Activated naive CD8-positive, alpha-beta T cell treated with anti-CD3 and anti-CD28 coated beads, Interleukin-2, amount 10 ng/mL, durations not matched to agents 7 days and 5 days (primary cell): ENCODE measurements around the gene GPR183. TPM values are rescaled to one million over a fixed set of nuclear protein-coding genes. Genes with fewer than 3 reads are reported as not detected.
A peak's percentile ranks its signal among the peaks of the same experiment; 100 is the strongest.

Experiments used
- ATAC-seq: fragments of 150-1000 bp; cut with Tn5 transposase; one replicate; pipeline ENCODE4 v1.10.0; 2021; ENCODE audit warnings: low read depth, moderate library complexity
- POLR2A ChIA-PET: fragments of 350-600 bp; sonication (Branson Sonifier 250); formaldehyde crosslinking; loops from one replicate; lab custom pipeline; 2021; ENCODE audit warnings: antibody characterized with exemption; lab: Charles Lee
- DNase-seq: peaks from one replicate; pipeline ENCODE4 v3.0.0; 2021
- H3K27ac Mint-ChIP-seq: one replicate; pipeline ENCODE4 v1.8.0; 2022; ENCODE audit warnings: mild to moderate bottlenecking, mixed read lengths
- H3K27me3 Mint-ChIP-seq: one replicate; pipeline ENCODE4 v1.8.0; 2022; ENCODE audit warnings: mild to moderate bottlenecking, moderate library complexity, mixed read lengths
- H3K36me3 Mint-ChIP-seq: one replicate; pipeline ENCODE4 v1.8.0; 2021; ENCODE audit warnings: mild to moderate bottlenecking, mixed read lengths
- H3K4me1 Mint-ChIP-seq: one replicate; pipeline ENCODE4 v1.8.0; 2021; ENCODE audit warnings: mixed read lengths
- H3K4me3 Mint-ChIP-seq: one replicate; pipeline ENCODE4 v1.8.0; 2022; ENCODE audit warnings: mild to moderate bottlenecking, moderate library complexity, mixed read lengths
- H3K9me3 Mint-ChIP-seq: one replicate; pipeline ENCODE4 v1.8.0; 2021; ENCODE audit warnings: mixed read lengths
- total RNA-seq, 2 experiments: library from RNA; stranded (reverse); gene quantifications; one replicate each; pipeline ENCODE4 v1.2.3, GENCODE V29; 2021

GPR183 gene
- total RNA-seq, 2 experiments from 2014 or later = 36.4 to 44.9 TPM

GRCh38 chr13:99331881-99332293 lies 24.7 kb upstream of the GPR183 start:
- peaks cover 52% of the 10 kb centered on the region for H3K36me3 Mint-ChIP-seq
- no peak overlapping the region for H3K27ac Mint-ChIP-seq
- peaks cover 2% of the 10 kb centered on the region for H3K9me3 Mint-ChIP-seq
- H3K27me3 Mint-ChIP-seq = no peaks in the 10 kb centered on the region
- H3K4me1 Mint-ChIP-seq = peaks cover 18% of the 10 kb centered on the region
- no peak for DNase-seq
- ATAC-seq = no peak
- no peak overlapping the region for H3K4me3 Mint-ChIP-seq
- POLR2A ChIA-PET = interaction anchor here (0.8 kb wide), 1 partner anchor 23 kb away, joined by 3 read pairs; no protein-coding TSS in a partner anchor

- POLR2A ChIA-PET = interaction anchor here (0.6 to 0.8 kb wide), 2 partner anchors 22 to 1318 kb away, joined by 3 read pairs; no protein-coding TSS in a partner anchor
- Mint-ChIP-seq H3K4me1 (peaks cover 21% of the 10 kb centered on the region), H3K9me3 (peaks cover 2% of the 10 kb centered on the region), H3K27ac (no peak overlapping the region), H3K4me3 (no peak overlapping the region), H3K27me3 (no peaks in the 10 kb centered on the region), H3K36me3 (peaks cover 51% of the 10 kb centered on the region)
- ATAC-seq = no peak
- no peak for DNase-seq
Measured at GRCh38 chr13:99330942-99331341, 23.7 kb upstream of the GPR183 start.

GRCh38 chr13:99329477-99329876 lies 22.3 kb upstream of the GPR183 start:
- peaks cover 59% of the 10 kb centered on the region for H3K36me3 Mint-ChIP-seq
- DNase-seq = no peak
- no peak for ATAC-seq
- H3K27ac Mint-ChIP-seq = no peak overlapping the region
- POLR2A ChIA-PET = no interaction called here
- H3K4me3 Mint-ChIP-seq = no peak overlapping the region
- H3K9me3 Mint-ChIP-seq = peaks cover 2% of the 10 kb centered on the region
- H3K27me3 Mint-ChIP-seq = no peaks in the 10 kb centered on the region
- peaks cover 28% of the 10 kb centered on the region for H3K4me1 Mint-ChIP-seq

- POLR2A ChIA-PET = no interaction called here
- Mint-ChIP-seq H3K4me1 (peaks cover 40% of the 10 kb centered on the region), H3K4me3 (no peak overlapping the region), H3K36me3 (peaks cover 68% of the 10 kb centered on the region), H3K27ac (no peak overlapping the region), H3K9me3 (peaks cover 2% of the 10 kb centered on the region), H3K27me3 (no peaks in the 10 kb centered on the region)
- ATAC-seq (no peak), DNase-seq (no peak)
Measured at GRCh38 chr13:99327761-99328160, 20.6 kb upstream of the GPR183 start.

GRCh38 chr13:99327126-99327525 lies 19.9 kb upstream of the GPR183 start:
- no peak overlapping the region for H3K4me3 Mint-ChIP-seq
- POLR2A ChIA-PET = no interaction called here

GRCh38 chr13:99326012-99326411 lies 18.8 kb upstream of the GPR183 start:
- Mint-ChIP-seq H3K4me3 (no peak overlapping the region), H3K4me1 (peaks cover 42% of the 10 kb centered on the region), H3K36me3 (peaks cover 55% of the 10 kb centered on the region), H3K27ac (no peak overlapping the region), H3K9me3 (peaks cover 2% of the 10 kb centered on the region), H3K27me3 (no peaks in the 10 kb centered on the region)
- POLR2A ChIA-PET = no interaction called here
- DNase-seq (no peak), ATAC-seq (no peak)

More at GRCh38 chr13:99327126-99327525, 19.9 kb upstream of the GPR183 start:
- no peak overlapping the region for H3K27ac Mint-ChIP-seq
- peaks cover 43% of the 10 kb centered on the region for H3K4me1 Mint-ChIP-seq
- no peak for ATAC-seq
- H3K27me3 Mint-ChIP-seq = no peaks in the 10 kb centered on the region
- peaks cover 64% of the 10 kb centered on the region for H3K36me3 Mint-ChIP-seq
- DNase-seq = no peak
- H3K9me3 Mint-ChIP-seq = peaks cover 2% of the 10 kb centered on the region

- Mint-ChIP-seq H3K36me3 (peaks cover 49% of the 10 kb centered on the region), H3K27ac (peak overlapping the region; percentile 84), H3K9me3 (no peaks in the 10 kb centered on the region), H3K4me3 (peak overlapping the region; percentile 57), H3K27me3 (no peaks in the 10 kb centered on the region), H3K4me1 (peaks cover 46% of the 10 kb centered on the region)
- POLR2A ChIA-PET = no interaction called here
- DNase-seq (no peak), ATAC-seq (no peak)
Measured at GRCh38 chr13:99323488-99323887, 16.3 kb upstream of the GPR183 start.

- DNase-seq (no peak), ATAC-seq (peak; percentile 81)
- Mint-ChIP-seq H3K9me3 (no peaks in the 10 kb centered on the region), H3K36me3 (peaks cover 48% of the 10 kb centered on the region), H3K27ac (peak overlapping the region; percentile 84), H3K4me3 (peak overlapping the region; percentile 57), H3K4me1 (peaks cover 46% of the 10 kb centered on the region), H3K27me3 (no peaks in the 10 kb centered on the region)
- POLR2A ChIA-PET = no interaction called here
Measured at GRCh38 chr13:99322297-99323103, 15.3 kb upstream of the GPR183 start.

- Mint-ChIP-seq H3K4me3 (no peak overlapping the region), H3K27ac (no peak overlapping the region), H3K27me3 (no peaks in the 10 kb centered on the region), H3K36me3 (peaks cover 49% of the 10 kb centered on the region), H3K4me1 (peaks cover 44% of the 10 kb centered on the region), H3K9me3 (no peaks in the 10 kb centered on the region)
- DNase-seq (no peak), ATAC-seq (no peak)
- POLR2A ChIA-PET = no interaction called here
Measured at GRCh38 chr13:99321709-99322108, 14.5 kb upstream of the GPR183 start.

GRCh38 chr13:99320693-99321481 lies 13.7 kb upstream of the GPR183 start:
- ATAC-seq = no peak
- Mint-ChIP-seq H3K27ac (no peak overlapping the region), H3K36me3 (peaks cover 48% of the 10 kb centered on the region)

GRCh38 chr13:99316657-99317256 lies 9.6 kb upstream of the GPR183 start:
- H3K9me3 Mint-ChIP-seq = peaks cover 2% of the 10 kb centered on the region
- DNase-seq = no peak
- peaks cover 45% of the 10 kb centered on the region for H3K36me3 Mint-ChIP-seq
- peaks cover 34% of the 10 kb centered on the region for H3K4me1 Mint-ChIP-seq
- no peak overlapping the region for H3K27ac Mint-ChIP-seq
- no peak for ATAC-seq
- H3K27me3 Mint-ChIP-seq = no peaks in the 10 kb centered on the region
- POLR2A ChIA-PET = no interaction called here
- H3K4me3 Mint-ChIP-seq = no peak overlapping the region

More at GRCh38 chr13:99320693-99321481, 13.7 kb upstream of the GPR183 start:
- H3K27me3 Mint-ChIP-seq = no peaks in the 10 kb centered on the region
- POLR2A ChIA-PET = no interaction called here
- peaks cover 43% of the 10 kb centered on the region for H3K4me1 Mint-ChIP-seq
- H3K4me3 Mint-ChIP-seq = no peak overlapping the region
- DNase-seq = no peak
- H3K9me3 Mint-ChIP-seq = peaks cover 2% of the 10 kb centered on the region

GRCh38 chr13:99316224-99316623 lies 9.0 kb upstream of the GPR183 start:
- no peak overlapping the region for H3K4me3 Mint-ChIP-seq
- POLR2A ChIA-PET = no interaction called here
- ATAC-seq = no peak

GRCh38 chr13:99315186-99315585 lies 8.0 kb upstream of the GPR183 start:
- peaks cover 39% of the 10 kb centered on the region for H3K4me1 Mint-ChIP-seq
- peaks cover 2% of the 10 kb centered on the region for H3K9me3 Mint-ChIP-seq
- H3K36me3 Mint-ChIP-seq = peaks cover 48% of the 10 kb centered on the region
- ATAC-seq = peak; percentile 18
- no peaks in the 10 kb centered on the region for H3K27me3 Mint-ChIP-seq
- DNase-seq = no peak
- H3K4me3 Mint-ChIP-seq = peak overlapping the region; percentile 66
- POLR2A ChIA-PET = interaction anchor here (0.9 to 1.4 kb wide), 3 partner anchors 37 to 115 kb away, joined by 3 to 4 read pairs (median 3); partner anchors contain the start of gene UBAC2
- H3K27ac Mint-ChIP-seq = peak overlapping the region; percentile 79

More at GRCh38 chr13:99316224-99316623, 9.0 kb upstream of the GPR183 start:
- H3K27me3 Mint-ChIP-seq = no peaks in the 10 kb centered on the region
- H3K4me1 Mint-ChIP-seq = peaks cover 32% of the 10 kb centered on the region
- peaks cover 45% of the 10 kb centered on the region for H3K36me3 Mint-ChIP-seq
- DNase-seq = no peak
- H3K27ac Mint-ChIP-seq = no peak overlapping the region
- peaks cover 2% of the 10 kb centered on the region for H3K9me3 Mint-ChIP-seq
